Mesendoderm (in vitro differentiated cells): Measurements from ENCODE around the gene TCF4.
A peak's percentile ranks its signal among the peaks of the same experiment; 100 is the strongest.

ENCODE experiments used
- DNase-seq: peaks from one replicate; pipeline ENCODE4 v3.0.0; 2013
- H2AK5ac ChIP-seq: 2 replicates; pipeline ENCODE4 v1.6.1; 2013; ENCODE audit warnings: low read length, inconsistent platforms
- H2BK120ac ChIP-seq: 2 replicates; pipeline ENCODE4 v1.6.1; 2013; ENCODE audit warnings: low read depth, mild to moderate bottlenecking, low read length, moderate library complexity, mixed read lengths
- H2BK15ac ChIP-seq: replicated peaks from 2 replicates; pipeline ENCODE4 v1.6.1; 2013; ENCODE audit warnings: low read depth, mild to moderate bottlenecking, moderate library complexity
- H2BK5ac ChIP-seq: 2 replicates; pipeline ENCODE4 v1.6.1; 2013; ENCODE audit warnings: low read length, inconsistent platforms
- H3K18ac ChIP-seq: 2 replicates; pipeline ENCODE4 v1.6.1; 2013; ENCODE audit warnings: mild to moderate bottlenecking, low read length, mixed read lengths
- H3K23ac ChIP-seq: one replicate; pipeline ENCODE4 v1.6.1; 2013; ENCODE audit warnings: low read length
- H3K27ac ChIP-seq: 2 replicates; pipeline ENCODE4 v1.5.1; 2013; ENCODE audit warnings: low read depth, mild to moderate bottlenecking, inconsistent platforms, low read length, moderate library complexity
- H3K27me3 ChIP-seq: 2 replicates; pipeline ENCODE4 v1.6.1; 2013; ENCODE audit warnings: low read length, control low read depth, mild to moderate bottlenecking, inconsistent platforms; ENCODE audit not compliant: insufficient read depth, poor library complexity
- H3K36me3 ChIP-seq: 2 replicates; pipeline ENCODE4 v1.6.1; 2013; ENCODE audit warnings: low read length, inconsistent platforms; ENCODE audit not compliant: control insufficient read depth, insufficient read depth
- H3K4ac ChIP-seq: one replicate; pipeline ENCODE4 v1.6.1; 2013; ENCODE audit warnings: low read depth, mild to moderate bottlenecking, low read length, moderate library complexity
- H3K4me1 ChIP-seq: 2 replicates; pipeline ENCODE4 v1.6.1; 2013; ENCODE audit warnings: low read depth, low read length, inconsistent platforms; ENCODE audit not compliant: control insufficient read depth
- H3K4me2 ChIP-seq: 2 replicates; pipeline ENCODE4 v1.6.1; 2013; ENCODE audit warnings: low read length
- H3K4me3 ChIP-seq: 2 replicates; pipeline ENCODE4 v1.5.1; 2013; ENCODE audit warnings: mild to moderate bottlenecking, low read length
- H3K56ac ChIP-seq: one replicate; pipeline ENCODE4 v1.6.1; 2013; ENCODE audit warnings: low read length
- H3K79me1 ChIP-seq: 2 replicates; pipeline ENCODE4 v1.6.1; 2013; ENCODE audit warnings: low read length, inconsistent platforms
- H3K79me2 ChIP-seq: 2 replicates; pipeline ENCODE4 v1.6.1; 2013; ENCODE audit warnings: mild to moderate bottlenecking, low read length; ENCODE audit not compliant: control insufficient read depth, insufficient read depth
- H3K9ac ChIP-seq: 2 replicates; pipeline ENCODE4 v1.6.1; 2013; ENCODE audit warnings: low read length, inconsistent platforms
- H4K5ac ChIP-seq: one replicate; pipeline ENCODE4 v1.6.1; 2013; ENCODE audit warnings: low read length
- H4K8ac ChIP-seq: one replicate; pipeline ENCODE4 v1.6.1; 2013; ENCODE audit warnings: low read depth, mild to moderate bottlenecking, control low read depth, low read length, moderate library complexity
- WGBS: extraction: QIAGEN DNeasy Blood & Tissue Kit; methylation state at CpG from one replicate; pipeline ENCODE4 v1.1.7; 2013; ENCODE audit warnings: low lambda C conversion rate, missing lambda C conversion rate; ENCODE audit not compliant: insufficient coverage; ENCODE audit errors: extremely low coverage; 5-methylcytosine and 5-hydroxymethylcytosine counted together

TCF4 gene

DNA sequence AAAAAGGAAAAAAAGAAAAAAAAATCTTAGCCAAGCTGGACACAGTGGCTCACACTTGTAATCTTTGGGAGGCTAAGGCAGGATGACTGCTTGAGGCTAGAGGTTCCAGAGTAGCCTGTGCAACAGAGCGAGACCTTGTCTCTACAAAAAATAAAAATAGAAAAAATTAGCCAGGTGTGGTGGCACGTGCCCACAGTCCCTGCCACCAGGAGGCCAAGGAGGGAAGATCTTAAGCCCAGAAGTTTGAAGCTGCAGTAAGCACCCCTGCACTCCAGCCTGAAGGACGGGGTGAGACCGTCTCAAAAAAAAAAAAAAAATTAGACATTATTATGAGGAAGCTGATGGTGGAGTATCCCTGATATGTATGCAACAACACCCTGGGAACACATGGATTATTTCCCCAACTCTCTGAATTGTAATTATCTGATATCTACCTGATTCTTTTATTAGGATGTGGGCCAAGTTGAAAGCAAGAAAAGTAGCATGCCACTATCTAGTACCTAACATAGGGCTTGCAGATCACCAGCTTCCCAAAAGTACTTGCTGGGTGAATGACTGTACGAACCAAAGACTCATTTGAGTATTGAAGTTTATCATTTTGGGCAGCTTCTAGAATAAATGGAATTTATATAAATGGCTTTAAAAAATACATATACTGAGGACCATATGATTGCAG lies 140.9 kb downstream of the TCF4 start:
- H4K8ac ChIP-seq = no peak overlapping the region
- H3K79me1 ChIP-seq = peaks cover 19% of the 10 kb centered on the region
- H2AK5ac ChIP-seq = no peak overlapping the region
- H2BK120ac ChIP-seq = no peak overlapping the region
- no peaks in the 10 kb centered on the region for H3K27me3 ChIP-seq
- H3K18ac ChIP-seq = no peak overlapping the region
- no peak overlapping the region for H3K27ac ChIP-seq
- no peak overlapping the region for H2BK5ac ChIP-seq
- no peak overlapping the region for H3K4me3 ChIP-seq
- no peaks in the 10 kb centered on the region for H3K4me1 ChIP-seq
- WGBS = no CpG with 5 or more reads among the region's 5 CpGs
- no peak overlapping the region for H3K4me2 ChIP-seq
- H3K23ac ChIP-seq = no peak overlapping the region
- no peak for DNase-seq
- H3K9ac ChIP-seq = no peak overlapping the region
- H3K36me3 ChIP-seq = no peaks in the 10 kb centered on the region
- H4K5ac ChIP-seq = no peak overlapping the region
- no peak overlapping the region for H3K56ac ChIP-seq
- H2BK15ac ChIP-seq = no peak overlapping the region
- no peak overlapping the region for H3K4ac ChIP-seq
- H3K79me2 ChIP-seq = peaks cover 58% of the 10 kb centered on the region

DNA sequence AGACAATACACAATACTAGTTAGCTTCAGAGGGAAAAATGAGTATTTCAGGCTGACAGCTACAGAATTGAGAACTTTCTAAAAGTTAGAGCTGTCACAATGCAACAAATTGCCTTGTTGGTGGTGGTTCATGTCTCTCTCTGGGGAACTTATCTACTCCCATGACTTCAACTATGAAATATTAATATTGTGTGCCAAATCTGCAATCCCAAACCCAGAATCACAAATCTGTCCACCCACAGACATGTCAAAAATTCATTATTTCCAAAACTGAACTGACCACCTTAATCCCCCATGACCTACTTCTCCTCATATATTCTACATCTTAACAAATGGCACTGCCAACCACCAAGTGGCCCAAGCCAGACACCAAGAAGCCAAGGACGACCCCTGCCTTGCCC lies 143.5 kb downstream of the TCF4 start:
- no peaks in the 10 kb centered on the region for H3K27me3 ChIP-seq
- H3K79me2 ChIP-seq = peaks cover 47% of the 10 kb centered on the region
- no peak overlapping the region for H4K5ac ChIP-seq
- H3K9ac ChIP-seq = no peak overlapping the region
- H4K8ac ChIP-seq = no peak overlapping the region
- H3K79me1 ChIP-seq = peaks cover 16% of the 10 kb centered on the region
- no peaks in the 10 kb centered on the region for H3K36me3 ChIP-seq
- no peak overlapping the region for H3K56ac ChIP-seq
- no peak overlapping the region for H3K4ac ChIP-seq
- H2BK5ac ChIP-seq = no peak overlapping the region
- no peak overlapping the region for H3K23ac ChIP-seq
- H3K18ac ChIP-seq = no peak overlapping the region
- H3K27ac ChIP-seq = no peak overlapping the region
- peaks cover 2% of the 10 kb centered on the region for H3K4me1 ChIP-seq
- no peak for DNase-seq
- no peak overlapping the region for H2BK120ac ChIP-seq
- H2AK5ac ChIP-seq = no peak overlapping the region
- H2BK15ac ChIP-seq = no peak overlapping the region
- WGBS = no CpG with 5 or more reads among the region's 1 CpG
- no peak overlapping the region for H3K4me2 ChIP-seq
- H3K4me3 ChIP-seq = no peak overlapping the region

DNA sequence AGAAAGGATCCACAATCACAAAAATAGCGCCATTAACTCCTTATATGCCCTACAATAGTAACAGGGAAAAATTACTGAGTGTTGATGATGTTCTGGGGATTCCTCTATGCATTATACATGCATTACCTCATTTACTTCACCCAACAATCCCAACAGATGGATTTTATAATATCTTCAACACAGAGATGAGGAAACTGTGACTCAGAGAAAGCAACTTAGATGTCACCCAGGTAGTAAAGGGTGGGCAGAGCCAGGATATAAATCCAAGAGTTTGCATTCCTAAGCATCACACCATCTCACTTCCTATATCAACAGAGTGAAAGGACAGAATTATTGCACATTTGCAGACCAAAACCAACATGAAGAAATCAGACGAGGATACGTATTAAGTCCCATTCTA lies 144.2 kb downstream of the TCF4 start:
- H3K4me1 ChIP-seq = peaks cover 6% of the 10 kb centered on the region
- DNase-seq = no peak
- no peaks in the 10 kb centered on the region for H3K36me3 ChIP-seq
- no peak overlapping the region for H3K4me3 ChIP-seq
- no peaks in the 10 kb centered on the region for H3K27me3 ChIP-seq
- no CpG with 5 or more reads among the region's 3 CpGs for WGBS
- no peak overlapping the region for H2BK15ac ChIP-seq
- H4K5ac ChIP-seq = no peak overlapping the region
- no peak overlapping the region for H2BK120ac ChIP-seq
- H3K23ac ChIP-seq = no peak overlapping the region
- H2AK5ac ChIP-seq = no peak overlapping the region
- peaks cover 16% of the 10 kb centered on the region for H3K79me1 ChIP-seq
- H2BK5ac ChIP-seq = no peak overlapping the region
- H3K4ac ChIP-seq = no peak overlapping the region
- H4K8ac ChIP-seq = no peak overlapping the region
- H3K27ac ChIP-seq = no peak overlapping the region
- no peak overlapping the region for H3K9ac ChIP-seq
- peaks cover 43% of the 10 kb centered on the region for H3K79me2 ChIP-seq
- H3K4me2 ChIP-seq = no peak overlapping the region
- no peak overlapping the region for H3K18ac ChIP-seq
- H3K56ac ChIP-seq = no peak overlapping the region

DNA sequence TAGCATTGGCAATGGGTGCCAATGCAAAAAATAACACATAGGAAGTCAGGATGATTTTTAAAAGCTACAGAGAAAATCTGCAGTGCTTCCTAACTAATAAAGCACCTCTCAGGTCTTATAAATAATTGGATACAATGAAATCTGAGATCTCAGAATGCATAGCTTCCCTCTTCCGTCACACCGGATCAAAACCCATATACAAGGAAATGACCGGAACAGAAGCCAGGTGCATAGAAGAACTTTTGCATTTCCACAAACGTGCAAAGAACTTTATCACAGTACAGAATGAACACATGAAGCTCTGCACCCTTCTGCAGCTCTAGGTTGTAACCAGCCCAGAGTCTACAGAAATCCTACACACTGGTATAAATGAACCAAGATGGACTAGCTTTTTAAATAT lies 145.4 kb downstream of the TCF4 start:
- no peak overlapping the region for H3K56ac ChIP-seq
- WGBS = no CpG with 5 or more reads among the region's 4 CpGs

DNA sequence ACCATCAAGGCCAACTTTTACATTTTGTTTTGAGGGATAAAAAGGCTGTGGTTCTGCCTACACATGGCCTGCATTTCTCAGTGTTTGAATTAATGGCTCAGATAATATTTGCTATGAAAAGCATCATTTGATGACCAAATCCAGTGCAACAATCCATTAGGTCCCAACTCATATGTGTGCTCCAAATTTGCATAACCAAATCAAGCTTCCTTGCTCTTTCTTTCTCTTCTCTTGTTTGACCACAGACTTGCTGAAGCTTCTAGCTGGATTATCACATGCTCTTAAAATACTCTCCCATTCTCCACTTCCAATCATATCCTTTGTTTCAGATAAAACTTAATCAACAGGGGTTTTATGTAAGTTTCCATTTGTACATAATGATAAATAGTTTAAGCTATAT lies 147.0 kb downstream of the TCF4 start:
- Histone ChIP-seq H3K4me2 (no peak overlapping the region), H3K23ac (no peak overlapping the region), H3K36me3 (no peaks in the 10 kb centered on the region), H2BK15ac (no peak overlapping the region), H2AK5ac (no peak overlapping the region), H3K9ac (no peak overlapping the region), H2BK120ac (no peak overlapping the region), H3K18ac (no peak overlapping the region), H3K4ac (no peak overlapping the region), H3K79me1 (peaks cover 17% of the 10 kb centered on the region), H3K27me3 (no peaks in the 10 kb centered on the region), H3K56ac (no peak overlapping the region), H3K4me3 (no peak overlapping the region), H4K5ac (no peak overlapping the region), H3K27ac (no peak overlapping the region), H2BK5ac (no peak overlapping the region), H3K79me2 (peaks cover 42% of the 10 kb centered on the region), H3K4me1 (peaks cover 12% of the 10 kb centered on the region), H4K8ac (no peak overlapping the region)
- DNase-seq = no peak

More for the DNA sequence above, 145.4 kb downstream of the TCF4 start:
- Histone ChIP-seq H4K8ac (no peak overlapping the region), H3K4me3 (no peak overlapping the region), H3K9ac (no peak overlapping the region), H2BK15ac (no peak overlapping the region), H3K79me1 (peaks cover 18% of the 10 kb centered on the region), H3K4me2 (no peak overlapping the region), H3K4ac (no peak overlapping the region), H3K79me2 (peaks cover 45% of the 10 kb centered on the region), H3K27ac (no peak overlapping the region), H2AK5ac (no peak overlapping the region), H3K36me3 (no peaks in the 10 kb centered on the region), H3K27me3 (no peaks in the 10 kb centered on the region), H4K5ac (no peak overlapping the region), H2BK120ac (no peak overlapping the region), H3K23ac (no peak overlapping the region), H3K4me1 (peaks cover 12% of the 10 kb centered on the region), H3K18ac (no peak overlapping the region), H2BK5ac (no peak overlapping the region)
- DNase-seq = no peak

DNA sequence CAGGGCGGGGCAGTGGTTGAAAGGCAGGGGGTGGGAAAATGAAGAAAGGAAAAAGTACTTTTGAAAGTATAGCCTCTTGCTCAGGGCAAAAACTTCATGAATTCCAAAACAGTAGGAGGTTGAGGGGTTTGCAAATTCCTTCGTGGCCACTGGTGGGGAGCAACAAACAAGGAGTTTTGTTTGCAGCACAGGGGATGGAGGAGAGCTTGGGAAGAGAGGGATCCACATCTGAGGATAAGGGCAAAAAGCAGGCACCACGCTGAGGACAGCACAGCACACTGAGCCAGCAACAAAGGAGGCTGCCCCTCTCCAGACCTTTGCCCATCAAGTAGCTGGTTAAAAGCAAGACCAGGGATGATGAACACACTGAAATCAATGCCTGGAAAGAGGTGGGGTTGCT lies 148.9 kb downstream of the TCF4 start:
- no peak overlapping the region for H3K9ac ChIP-seq
- WGBS = no CpG with 5 or more reads among the region's 3 CpGs
- no peak overlapping the region for H2AK5ac ChIP-seq
- no peak overlapping the region for H3K18ac ChIP-seq
- no peak overlapping the region for H3K4me3 ChIP-seq
- H3K27me3 ChIP-seq = no peaks in the 10 kb centered on the region
- no peak overlapping the region for H4K5ac ChIP-seq
- no peak overlapping the region for H3K4me2 ChIP-seq
- peak; percentile 83 for DNase-seq
- H3K56ac ChIP-seq = peak overlapping the region; percentile 47
- H2BK120ac ChIP-seq = no peak overlapping the region
- no peak overlapping the region for H2BK5ac ChIP-seq
- no peak overlapping the region for H4K8ac ChIP-seq
- H3K4ac ChIP-seq = no peak overlapping the region
- peaks cover 29% of the 10 kb centered on the region for H3K79me2 ChIP-seq
- H3K4me1 ChIP-seq = peaks cover 12% of the 10 kb centered on the region
- H3K36me3 ChIP-seq = no peaks in the 10 kb centered on the region
- no peak overlapping the region for H2BK15ac ChIP-seq
- no peak overlapping the region for H3K23ac ChIP-seq
- peak overlapping the region; percentile 39 for H3K27ac ChIP-seq
- H3K79me1 ChIP-seq = peaks cover 14% of the 10 kb centered on the region
